DMS53 treated with DMSO at 0.1 percent for 48 hours (cell line): ENCODE results near the gene PDE4B.
"Not testable (repeated sequence)": the region's sequence is repeated elsewhere in the genome, so short reads cannot be mapped to it uniquely, and the experiment has no call there.

Experiments used
- DNase-seq: peaks from one replicate; lab custom pipeline; 2025; ENCODE audit not compliant: unreplicated experiment; lab: John Stamatoyannopoulos, UW

The PDE4B gene

DNA sequence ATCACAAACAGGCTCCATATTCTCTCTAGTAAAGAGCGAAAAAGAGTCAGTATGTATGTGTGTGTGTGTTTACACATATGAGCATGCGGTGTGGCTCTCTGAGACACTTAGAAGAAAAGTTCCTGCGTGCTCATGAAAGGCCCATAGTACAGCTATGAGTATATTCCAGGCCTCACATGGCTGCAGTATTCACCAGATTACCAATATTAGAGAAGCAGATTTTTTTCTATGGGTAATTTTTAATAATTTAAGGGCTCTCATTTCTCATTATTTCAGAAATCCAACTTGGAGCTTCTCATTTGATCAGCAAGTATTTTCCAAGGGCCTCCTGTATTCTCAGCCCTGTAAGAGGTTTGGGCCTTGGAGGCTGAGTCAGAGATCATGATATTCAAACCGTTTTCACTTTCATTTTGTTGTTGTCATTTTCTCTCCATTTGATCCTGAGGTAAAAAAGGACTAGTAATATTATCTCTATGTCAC, 508.3 kb downstream of the PDE4B start:
- DNase-seq: peak; percentile 13

DNA sequence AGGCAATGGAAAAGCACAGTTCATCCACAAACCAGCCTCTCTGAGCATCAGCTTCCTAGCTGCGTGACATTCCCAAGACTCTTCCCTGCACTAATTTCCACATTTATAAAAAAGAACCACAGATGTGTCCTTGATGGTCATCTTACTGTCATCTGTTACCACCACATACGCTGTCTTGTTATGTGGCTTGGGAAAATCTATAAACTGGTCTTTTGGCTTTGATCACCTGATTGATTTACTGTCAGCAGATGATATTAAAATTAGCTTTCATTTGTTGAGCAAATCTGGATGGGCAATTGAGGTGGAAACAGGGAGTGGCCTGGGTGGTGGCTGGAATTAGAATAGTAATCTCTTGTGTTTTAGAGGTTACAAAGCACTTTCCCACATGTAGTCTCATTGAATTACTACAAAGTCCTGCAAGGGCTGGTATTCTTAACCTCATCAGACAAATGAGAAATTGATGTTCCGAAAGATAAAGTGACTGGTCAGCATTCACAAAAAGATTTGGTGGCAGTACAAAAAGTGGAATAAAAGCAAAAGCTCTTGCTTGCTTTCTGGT, 509.6 kb downstream of the PDE4B start:
- no peak for DNase-seq

DNA sequence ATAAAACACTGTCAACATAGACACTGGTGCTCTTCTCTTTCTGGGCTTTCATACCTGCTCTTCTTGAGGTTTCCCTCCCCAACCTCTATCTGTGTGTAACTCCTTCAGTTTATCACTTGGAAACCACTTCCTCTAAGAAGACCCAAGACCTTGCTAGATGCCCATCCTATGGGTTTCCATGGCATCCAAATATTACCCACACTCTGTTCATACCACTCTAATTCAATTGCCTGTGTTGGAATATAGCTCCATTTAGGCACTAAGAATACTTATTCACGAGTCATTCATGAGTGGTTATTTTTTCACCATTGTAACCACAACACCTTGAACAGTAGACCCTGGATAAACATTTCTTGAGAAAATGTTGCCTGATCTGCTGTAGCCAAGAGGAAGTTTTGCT, 510.1 kb downstream of the PDE4B start:
- DNase-seq: no peak

DNA sequence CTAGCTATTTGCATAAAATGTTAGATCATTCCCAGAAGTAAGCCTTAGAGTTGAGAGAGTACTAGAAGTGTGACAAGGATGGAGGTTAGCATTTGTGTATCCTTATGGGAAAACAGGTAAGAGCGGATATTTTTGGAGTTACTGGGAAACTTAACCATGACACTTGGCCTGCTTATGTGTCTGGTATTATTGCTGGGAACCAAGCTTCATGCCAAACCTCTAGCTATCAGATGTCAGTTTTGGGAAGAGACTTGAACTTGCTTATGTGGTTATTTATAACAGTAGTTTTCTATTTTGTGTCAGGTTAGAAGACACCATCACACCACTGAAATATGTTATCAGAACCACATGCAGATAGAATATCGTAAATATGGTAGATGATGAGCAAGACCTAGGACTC, 511.0 kb downstream of the PDE4B start:
- DNase-seq: no peak

DNA sequence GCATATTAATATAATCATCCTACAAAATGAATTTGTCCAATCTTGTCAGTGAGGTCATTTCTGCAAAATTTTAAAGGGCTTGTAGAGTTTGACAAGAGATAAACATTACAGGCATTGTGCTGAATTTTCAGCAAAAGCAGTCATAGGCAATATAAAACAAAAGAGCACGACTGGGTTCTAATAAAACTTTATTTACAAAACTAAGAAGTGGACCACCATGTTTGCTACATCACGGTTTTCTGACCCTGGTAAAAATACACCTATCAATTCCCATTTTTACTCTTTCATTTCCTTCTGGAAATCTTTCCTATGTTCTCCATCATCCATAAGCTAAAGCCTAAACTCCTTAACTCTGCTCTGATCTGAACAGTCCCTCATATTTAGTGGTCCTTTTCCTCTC, 511.4 kb downstream of the PDE4B start:
- DNase-seq: no peak

DNA sequence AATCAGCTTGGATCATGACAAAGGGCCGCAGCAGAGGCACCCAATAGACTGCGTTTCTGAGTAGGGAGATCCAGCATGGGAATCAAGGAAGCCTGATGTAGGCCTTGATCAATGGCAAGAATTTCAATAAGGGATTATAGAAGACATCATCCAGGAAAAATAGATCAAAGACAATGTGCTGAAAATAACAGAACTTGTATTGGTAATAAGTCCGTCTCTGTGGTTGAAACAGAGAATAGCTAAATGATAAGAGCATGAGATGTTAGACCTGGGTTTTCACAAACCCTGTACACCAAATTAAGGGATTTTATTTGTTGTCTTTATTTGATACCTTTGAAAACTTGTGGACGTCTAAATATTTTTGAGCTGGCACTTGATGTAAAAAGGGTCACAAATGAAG, 513.2 kb downstream of the PDE4B start:
- DNase-seq: no peak

DNA sequence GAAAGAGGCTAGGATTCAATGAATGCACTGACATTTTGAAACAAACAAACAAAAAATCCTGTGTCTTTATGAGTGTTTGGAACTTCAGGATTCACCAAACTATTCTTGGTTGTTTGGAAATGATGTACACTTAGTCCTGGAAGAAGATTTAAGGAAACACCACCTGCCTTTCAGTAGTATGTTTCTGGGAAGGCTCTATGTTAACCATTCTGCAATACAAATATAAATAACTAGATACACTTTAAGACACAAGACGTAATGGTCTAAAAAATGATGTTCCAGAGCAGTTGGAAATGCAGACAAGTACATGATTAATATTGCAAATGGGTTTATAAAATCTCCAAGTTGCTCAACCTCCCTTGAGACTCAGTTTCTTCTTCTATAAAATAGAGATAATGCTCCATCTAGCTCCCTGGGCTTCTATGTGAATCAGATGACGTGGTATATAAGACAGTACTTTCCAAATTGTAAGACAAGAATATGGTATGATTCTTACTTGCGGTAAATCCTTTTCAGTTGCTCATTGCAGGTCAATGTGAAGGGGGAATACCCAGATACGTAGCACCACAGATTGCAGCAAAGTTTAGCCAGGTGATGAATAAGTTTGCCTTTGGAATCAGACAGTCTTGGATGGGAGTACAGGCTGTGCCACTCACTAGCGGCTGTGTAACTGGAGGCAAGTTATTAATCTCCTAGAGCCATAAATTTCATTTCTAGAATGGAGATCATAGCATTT, 516.5 kb downstream of the PDE4B start:
- no peak for DNase-seq

DNA sequence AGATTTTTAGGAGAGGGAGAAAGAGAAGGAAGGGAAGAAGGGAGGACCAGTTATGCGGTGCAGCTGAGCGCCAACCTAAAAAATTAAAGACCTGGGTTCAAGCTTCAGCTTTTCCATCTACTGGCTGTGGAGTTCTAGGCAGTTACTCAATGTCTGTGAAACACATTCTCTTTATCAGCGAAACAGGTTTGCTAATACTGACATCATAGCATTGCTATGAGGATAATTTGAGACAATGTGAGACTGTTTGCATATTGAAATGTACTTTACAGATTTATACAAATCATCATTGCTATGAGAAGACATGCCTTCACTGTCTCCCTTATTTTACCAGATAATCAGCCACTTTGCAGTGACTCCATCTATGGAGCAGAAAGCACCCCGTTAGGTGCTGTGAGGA, 518.4 kb downstream of the PDE4B start:
- no peak for DNase-seq

DNA sequence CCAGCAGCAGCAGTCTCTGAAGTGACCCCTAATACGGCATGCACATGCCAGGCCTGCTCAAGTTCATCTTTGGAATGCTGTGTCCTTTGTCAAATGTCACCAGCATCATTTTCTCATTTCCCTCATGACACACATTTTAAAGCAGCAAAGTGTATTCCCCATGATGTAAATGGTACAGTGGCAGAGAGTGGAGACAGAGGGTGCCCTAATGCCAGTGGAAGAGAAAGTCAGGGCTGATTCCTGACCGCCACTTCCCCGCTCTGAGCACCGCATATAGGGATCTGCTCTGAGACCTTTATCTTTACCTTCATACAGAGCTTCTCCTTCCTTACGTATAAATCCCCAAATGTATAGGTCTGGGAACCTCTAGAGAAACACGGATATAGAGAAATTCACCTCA, 518.9 kb downstream of the PDE4B start:
- DNase-seq: no peak

DNA sequence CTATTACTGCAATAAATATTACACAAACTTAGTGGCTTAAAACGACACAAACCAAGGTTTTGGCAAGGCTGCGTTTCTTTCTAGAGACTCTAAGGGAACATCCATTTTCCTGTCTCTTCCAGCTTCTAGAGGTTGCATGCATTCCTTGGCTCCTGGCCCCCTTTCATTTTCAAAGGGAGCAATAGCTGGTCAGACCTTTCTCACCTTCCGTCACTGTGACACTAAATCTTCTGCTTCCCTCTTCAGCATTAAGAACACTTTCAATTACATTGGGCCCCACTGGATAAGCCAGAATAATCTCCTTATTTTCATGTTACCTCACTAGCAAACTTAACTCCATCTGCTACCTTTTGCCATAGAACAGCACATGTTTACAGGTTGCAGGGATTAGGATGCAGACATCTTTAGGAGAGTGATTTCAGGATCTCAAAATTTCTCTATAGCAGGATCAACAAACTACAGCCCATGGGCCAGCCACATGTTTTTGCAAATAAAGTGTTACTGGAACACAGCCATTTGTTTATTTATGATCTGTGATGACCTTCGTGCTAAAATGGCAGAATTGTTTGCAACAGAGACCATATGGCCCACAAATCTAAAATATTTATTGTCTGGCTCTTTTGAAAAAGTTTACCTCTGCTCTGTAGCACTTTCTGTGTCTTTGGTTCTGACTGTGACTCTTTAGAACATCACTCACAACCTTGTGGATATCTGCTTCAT, 519.7 kb downstream of the PDE4B start:
- DNase-seq: no peak

DNA sequence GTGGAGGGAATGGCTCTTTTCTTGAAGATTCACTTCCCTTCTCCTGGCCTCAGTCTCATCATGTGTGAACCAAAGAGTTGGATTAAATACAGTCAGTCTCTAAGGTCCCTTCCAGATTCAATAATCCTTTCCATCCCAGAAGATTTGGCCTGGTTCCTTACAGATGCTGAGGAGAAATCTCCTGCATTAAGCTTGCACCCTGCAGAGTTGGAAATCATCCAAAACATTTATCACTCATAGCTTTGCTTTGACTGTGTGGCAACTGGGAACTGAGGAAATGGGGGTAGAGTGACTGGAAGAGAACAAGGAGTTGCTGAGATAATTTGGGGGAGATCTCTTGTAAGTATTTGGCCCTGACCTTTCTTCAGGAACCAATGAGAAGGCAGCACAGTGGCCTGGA, 520.7 kb downstream of the PDE4B start:
- DNase-seq: no peak

DNA sequence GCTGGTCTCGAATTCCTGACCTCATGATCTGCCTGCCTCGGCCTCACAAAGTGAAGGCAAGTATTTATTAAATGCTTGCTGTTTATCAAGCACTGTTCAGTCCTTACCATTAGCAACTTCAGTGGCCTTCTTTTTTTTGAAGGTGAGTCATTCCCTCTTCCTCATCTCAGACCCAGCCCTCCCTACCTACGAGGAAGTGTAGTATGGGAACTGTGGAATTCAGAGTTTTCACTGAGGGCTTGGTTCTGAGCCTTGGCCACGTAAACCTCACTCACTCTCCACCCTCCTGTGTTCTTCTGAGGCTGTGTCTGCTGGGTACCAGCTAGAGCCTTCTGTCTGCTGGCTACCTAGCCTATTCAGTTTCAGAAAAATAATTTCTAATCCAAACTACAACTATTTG, 523.0 kb downstream of the PDE4B start:
- DNase-seq: no peak

DNA sequence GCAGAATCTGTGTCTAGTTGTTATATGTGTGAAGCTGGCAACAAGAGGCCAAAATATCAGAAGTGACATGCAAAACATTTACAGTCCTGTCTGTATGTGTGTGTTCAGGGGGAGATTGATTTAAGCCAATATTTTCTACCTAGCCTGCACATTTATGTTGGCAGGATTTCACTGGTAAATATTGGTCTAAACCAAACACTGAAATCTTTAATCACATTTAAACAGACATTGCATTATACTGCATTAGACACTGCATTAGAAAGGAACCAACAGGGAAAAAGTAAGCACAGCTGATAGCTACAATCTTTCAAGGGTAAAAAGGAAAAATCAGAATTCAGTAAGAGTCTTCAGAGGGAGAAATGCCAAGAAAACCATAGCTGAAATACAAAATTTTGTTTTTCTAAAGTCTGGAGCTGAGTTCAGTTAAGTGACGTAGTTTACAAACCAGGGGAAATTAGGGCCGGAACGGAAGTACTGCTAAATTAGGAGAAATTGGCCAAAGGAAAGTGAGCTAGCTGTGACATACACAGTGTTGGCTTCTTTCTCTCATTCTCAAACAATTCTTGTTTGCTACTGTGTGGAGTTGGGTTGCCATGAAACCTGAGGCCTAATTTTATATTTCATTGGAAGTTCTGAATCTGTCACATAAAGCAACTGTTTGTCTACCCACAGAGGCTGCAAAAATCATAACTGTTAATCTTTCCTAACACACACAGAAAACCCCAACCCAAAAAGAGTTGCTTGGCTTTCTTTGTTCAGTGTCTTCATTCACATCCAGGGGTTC, 524.0 kb downstream of the PDE4B start:
- no peak for DNase-seq

DNA sequence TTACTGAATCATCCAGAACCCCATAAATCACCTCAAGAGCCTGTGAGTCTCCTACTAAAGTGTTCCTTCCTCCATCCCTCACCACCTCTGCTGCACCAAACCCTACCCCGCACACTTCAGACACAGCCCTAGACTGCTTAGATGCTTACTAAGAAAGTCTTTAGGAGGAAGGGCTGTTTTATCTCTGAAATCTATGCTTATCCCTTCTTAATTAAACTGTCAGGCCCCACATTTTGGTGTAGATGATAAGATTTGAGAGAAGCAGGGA, 524.5 kb downstream of the PDE4B start:
- no peak for DNase-seq

DNA sequence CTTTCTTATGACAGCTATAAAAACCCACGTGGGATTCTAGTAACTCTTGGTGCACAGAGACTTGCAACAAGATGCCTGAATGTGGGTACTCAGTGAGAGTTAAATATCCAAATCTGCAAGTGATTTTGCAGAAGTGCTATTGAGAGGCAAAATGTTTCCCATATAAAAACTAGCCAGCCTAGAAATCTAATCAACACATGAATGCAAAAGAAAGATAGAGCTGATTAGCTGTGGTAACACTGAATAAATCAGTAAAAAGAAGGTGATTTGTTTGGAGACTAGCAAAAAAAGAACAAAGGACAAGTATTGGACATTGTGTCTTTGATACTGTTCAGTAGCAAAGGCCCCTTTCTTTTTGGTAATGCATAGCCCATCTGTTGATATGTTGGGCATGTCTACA, 527.5 kb downstream of the PDE4B start:
- DNase-seq: no peak

DNA sequence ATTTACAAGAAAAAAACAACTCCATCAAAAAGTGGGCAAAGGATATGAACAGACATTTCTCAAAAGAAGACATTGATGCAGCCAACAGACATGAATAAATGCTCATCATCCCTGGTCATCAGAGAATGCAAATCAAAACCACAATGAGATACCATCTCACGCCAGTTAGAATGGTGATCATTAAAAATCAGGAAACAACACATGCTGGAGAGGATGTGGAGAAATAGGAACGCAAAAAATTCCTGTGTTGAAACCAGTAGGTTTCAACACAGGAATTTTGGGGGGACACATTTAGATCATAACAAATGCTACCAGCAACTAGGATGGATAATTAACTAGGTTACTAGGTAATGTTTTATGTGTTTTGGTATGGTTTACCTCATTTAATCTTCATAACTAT, 529.8 kb downstream of the PDE4B start:
- not testable (repeated sequence) for DNase-seq

DNA sequence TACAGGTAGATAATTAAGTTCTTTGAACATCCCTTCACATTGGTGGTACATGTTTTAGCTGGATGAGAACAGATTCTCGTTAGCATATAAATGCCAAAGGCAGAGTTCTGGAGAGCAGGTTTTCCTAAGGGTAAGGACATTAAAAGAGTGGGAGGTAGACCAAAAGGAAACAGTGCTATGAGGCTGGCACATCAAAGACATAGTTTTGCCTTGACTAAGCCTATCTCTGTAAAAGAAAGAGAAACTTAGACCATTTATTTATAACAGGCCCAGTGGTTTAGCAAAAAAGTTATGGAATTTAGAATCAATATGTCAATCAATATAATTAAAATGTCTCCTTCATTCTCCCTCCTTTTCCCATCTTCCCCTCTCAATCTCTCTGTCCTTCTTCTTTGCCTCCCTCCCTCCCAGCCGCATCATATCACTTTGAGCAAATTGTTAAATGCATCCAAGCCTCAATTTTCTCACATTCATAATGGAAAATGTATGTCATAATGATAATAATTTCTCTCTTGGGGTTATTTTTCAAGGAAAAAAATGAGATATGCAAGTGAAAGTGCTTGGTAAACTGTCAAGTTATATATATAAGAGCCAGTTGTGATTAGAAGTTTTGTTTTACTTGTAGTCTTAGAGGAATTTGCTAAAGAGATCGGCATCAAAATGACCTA, 531.4 kb downstream of the PDE4B start:
- no peak for DNase-seq

DNA sequence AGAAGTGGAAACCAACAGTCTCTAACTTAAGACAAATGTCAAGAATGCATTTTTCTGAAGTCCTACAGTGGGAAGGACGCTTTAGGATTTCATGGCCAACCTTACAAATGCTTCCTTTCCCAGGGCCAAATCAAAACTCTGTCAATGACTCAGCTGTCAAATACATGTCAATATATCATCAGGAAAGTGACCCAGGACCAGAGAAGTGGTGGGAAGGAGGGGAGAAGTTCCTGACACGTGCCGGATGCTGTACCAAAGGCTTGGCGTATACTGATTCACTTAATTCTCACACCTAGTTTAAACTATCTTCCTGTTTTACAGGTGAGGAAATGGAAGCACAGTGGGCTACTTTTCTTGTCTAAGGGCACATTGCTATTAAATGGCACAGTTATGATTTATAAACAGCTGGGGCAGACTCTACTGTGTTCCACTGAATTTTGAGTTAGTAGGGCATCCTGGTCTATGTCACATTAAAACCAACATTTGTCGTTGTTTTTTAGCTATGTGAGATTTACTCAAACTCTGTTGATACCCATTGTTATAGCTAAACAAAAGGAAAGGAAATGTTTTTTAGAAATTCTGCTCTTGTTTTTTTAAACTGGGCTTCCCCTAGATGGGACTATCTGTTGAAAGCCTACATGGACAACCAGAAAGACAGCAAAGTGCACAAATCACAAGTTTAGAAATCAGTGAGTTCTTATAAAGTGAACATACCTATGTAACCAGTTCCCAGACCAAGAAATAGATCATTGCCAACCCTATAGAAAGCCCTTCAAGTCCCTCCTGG, 533.1 kb downstream of the PDE4B start:
- no peak for DNase-seq

DNA sequence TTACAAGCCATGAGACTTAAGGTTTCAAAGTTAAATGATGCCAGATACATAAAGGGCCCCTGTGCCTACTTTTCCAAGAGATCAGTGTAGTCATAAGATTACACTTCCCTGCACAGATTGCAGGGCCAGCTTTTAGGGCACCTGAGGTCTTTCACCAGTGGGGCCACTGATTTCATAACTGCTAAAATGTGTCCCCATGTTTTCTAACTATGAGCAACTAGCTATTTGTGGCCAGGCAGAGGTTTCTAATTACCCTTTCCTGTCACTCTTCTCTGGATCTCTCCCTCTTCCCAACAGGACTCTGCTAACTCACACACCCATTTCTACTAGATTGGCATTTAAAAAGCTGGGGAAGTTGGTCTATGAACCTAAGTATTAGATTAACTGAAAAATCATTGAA, 534.2 kb downstream of the PDE4B start:
- no peak for DNase-seq

DNA sequence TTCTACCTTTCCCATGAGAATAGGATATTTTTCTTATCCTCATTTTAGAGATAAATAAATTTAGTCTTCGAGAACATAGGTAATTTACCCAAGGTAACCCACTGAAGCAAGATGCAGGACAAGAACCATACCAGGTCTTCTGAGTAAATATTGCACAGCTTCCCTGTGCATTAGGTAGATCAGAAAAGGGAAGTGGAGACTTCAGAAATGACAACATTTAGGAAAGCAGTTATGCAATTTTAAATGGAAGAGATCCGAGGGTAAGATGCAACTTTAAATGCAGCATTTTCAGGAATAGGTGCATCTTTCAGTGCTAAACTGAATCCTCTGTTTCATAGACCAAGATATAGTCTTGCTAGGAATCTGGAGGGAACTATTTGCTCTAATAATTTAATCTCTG, 534.9 kb downstream of the PDE4B start:
- no peak for DNase-seq

DNA sequence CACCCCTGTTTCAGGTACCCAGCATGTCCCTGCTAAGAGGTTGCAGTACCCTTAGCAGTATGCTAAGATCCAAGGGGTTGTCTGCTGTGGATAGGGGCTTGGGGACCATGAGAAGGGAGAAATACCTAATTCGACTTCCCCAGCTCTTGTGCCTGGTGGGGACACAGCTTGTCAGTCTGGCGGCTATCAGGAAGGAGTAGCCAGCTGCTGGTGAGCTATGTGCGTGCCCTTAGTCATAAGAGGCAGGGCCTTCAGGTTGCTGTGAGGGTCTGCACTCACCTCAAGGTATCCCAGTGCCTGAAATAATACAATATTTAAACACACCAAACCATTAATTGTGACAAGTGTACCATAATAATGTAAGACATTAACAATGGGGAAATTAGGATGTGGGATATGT, 536.2 kb downstream of the PDE4B start:
- DNase-seq: no peak
